ENCODE measurements around the gene ZNRF4.

DNA sequence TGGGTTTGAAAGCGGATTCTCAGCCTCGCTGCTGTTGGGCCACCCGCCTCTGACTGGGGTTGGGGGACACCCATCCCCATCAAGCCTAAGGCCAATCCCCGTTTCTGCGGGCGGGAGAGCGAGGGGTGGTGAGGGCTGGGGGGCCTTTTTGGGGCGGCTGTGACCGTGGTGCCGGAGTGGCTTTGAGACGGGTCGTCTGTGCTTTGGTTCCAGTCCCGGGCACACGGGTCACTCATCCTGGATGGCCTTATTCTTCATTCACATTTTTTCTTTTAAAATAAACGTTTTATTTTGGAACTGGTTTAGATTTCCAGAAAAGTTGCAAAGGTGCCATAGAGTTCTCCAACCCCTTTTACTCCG is 1.6 kb downstream of the ZNRF4 start:
- TF ChIP-seq POLR2A (IDR thresholded peaks at IDR 0.05) = no peak
- TF ChIP-seq, protein P1, sequence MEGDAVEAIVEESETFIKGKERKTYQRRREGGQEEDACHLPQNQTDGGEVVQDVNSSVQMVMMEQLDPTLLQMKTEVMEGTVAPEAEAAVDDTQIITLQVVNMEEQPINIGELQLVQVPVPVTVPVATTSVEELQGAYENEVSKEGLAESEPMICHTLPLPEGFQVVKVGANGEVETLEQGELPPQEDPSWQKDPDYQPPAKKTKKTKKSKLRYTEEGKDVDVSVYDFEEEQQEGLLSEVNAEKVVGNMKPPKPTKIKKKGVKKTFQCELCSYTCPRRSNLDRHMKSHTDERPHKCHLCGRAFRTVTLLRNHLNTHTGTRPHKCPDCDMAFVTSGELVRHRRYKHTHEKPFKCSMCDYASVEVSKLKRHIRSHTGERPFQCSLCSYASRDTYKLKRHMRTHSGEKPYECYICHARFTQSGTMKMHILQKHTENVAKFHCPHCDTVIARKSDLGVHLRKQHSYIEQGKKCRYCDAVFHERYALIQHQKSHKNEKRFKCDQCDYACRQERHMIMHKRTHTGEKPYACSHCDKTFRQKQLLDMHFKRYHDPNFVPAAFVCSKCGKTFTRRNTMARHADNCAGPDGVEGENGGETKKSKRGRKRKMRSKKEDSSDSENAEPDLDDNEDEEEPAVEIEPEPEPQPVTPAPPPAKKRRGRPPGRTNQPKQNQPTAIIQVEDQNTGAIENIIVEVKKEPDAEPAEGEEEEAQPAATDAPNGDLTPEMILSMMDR (IDR thresholded peaks at IDR 0.05) = no peak
